ENCODE results near the gene OBSCN. TPM values are rescaled to one million over a fixed set of nuclear protein-coding genes. Genes with fewer than 3 reads are reported as not detected.

OBSCN gene
- total RNA-seq, 1 donor from 2014 or later, result 17.5 TPM

DNA sequence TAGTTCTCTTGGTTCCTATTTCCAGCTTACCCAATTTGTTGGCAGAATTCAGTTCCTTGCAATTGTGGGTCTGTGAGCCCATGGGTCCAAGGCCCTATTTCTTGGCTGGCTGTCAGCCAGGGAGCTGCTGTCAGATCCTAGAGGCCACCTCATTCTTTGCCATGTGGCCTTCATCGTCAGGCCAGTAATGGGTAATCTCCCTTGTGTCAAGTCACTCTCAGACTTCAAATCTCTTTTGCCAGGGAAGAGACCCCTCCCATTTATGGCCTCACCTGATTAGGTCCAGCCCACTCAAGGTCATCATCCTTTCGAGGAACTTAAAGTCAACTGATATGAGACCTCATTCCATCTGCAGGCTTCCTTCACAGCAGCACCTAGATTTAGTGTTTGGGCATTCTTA is 17.9 kb downstream of the OBSCN start:
- no peaks in the 10 kb centered on the region for H3K27me3 Mint-ChIP-seq (ENCODE audit: low read depth, unreplicated experiment)
- H3K36me3 Mint-ChIP-seq (ENCODE audit: low read depth, unreplicated experiment), result peaks cover 32% of the 10 kb centered on the region
- H3K9me3 Mint-ChIP-seq (ENCODE audit: unreplicated experiment), result peaks cover 9% of the 10 kb centered on the region
- DNase-seq (ENCODE audit: low read depth), result no peak
- Histone ChIP-seq H3K27me3 (ENCODE audit: insufficient read depth, low read length) (no peaks in the 10 kb centered on the region), H3K4me1 (ENCODE audit: insufficient read depth, low read length) (peaks cover 13% of the 10 kb centered on the region), H3K79me2 (ENCODE audit: insufficient read depth, low read length) (no peaks in the 10 kb centered on the region), H2AFZ (ENCODE audit: low read depth, low read length) (no peak overlapping the region), H3K27ac (ENCODE audit: low read depth, low read length) (no peak overlapping the region), H3K36me3 (ENCODE audit: insufficient read depth, low read length) (no peaks in the 10 kb centered on the region), H4K20me1 (ENCODE audit: insufficient read depth, low read length) (no peaks in the 10 kb centered on the region), H3K9ac (ENCODE audit: low read length) (no peak overlapping the region), H3K9me3 (ENCODE audit: insufficient read depth, low read depth, low read length) (peaks cover 8% of the 10 kb centered on the region), H3K4me2 (ENCODE audit: low read length) (no peak overlapping the region), H3K4me3 (ENCODE audit: insufficient read depth, low read depth, low read length) (no peak overlapping the region)
- H3K4me1 Mint-ChIP-seq (ENCODE audit: low read depth, unreplicated experiment), result peaks cover 9% of the 10 kb centered on the region
- no peak overlapping the region for H3K4me3 Mint-ChIP-seq (ENCODE audit: unreplicated experiment)
- FAIRE-seq, result no peak
- H3K27ac Mint-ChIP-seq (ENCODE audit: unreplicated experiment), result no peak overlapping the region
- TF ChIP-seq EZH2 (IDR thresholded peaks at IDR 0.05; ENCODE audit: insufficient read depth, low read length) (no peak), CTCF (IDR thresholded peaks at IDR 0.05; ENCODE audit: insufficient read depth, low read depth, low read length) (no peak)

GRCh38 chr1:228226141-228226874 is 18.5 kb downstream of the OBSCN start:
- peaks cover 9% of the 10 kb centered on the region for H3K4me1 Mint-ChIP-seq (ENCODE audit: low read depth, unreplicated experiment)
- no peaks in the 10 kb centered on the region for H3K27me3 Mint-ChIP-seq (ENCODE audit: low read depth, unreplicated experiment)
- peak overlapping the region; percentile 47 for H3K27ac Mint-ChIP-seq (ENCODE audit: unreplicated experiment)
- Histone ChIP-seq H3K4me3 (ENCODE audit: insufficient read depth, low read depth, low read length) (no peak overlapping the region), H3K9ac (ENCODE audit: low read length) (no peak overlapping the region), H4K20me1 (ENCODE audit: insufficient read depth, low read length) (no peaks in the 10 kb centered on the region), H3K36me3 (ENCODE audit: insufficient read depth, low read length) (no peaks in the 10 kb centered on the region), H3K79me2 (ENCODE audit: insufficient read depth, low read length) (no peaks in the 10 kb centered on the region), H3K9me3 (ENCODE audit: insufficient read depth, low read depth, low read length) (peaks cover 8% of the 10 kb centered on the region), H3K27ac (ENCODE audit: low read depth, low read length) (no peak overlapping the region), H3K4me2 (ENCODE audit: low read length) (no peak overlapping the region), H2AFZ (ENCODE audit: low read depth, low read length) (no peak overlapping the region), H3K27me3 (ENCODE audit: insufficient read depth, low read length) (no peaks in the 10 kb centered on the region), H3K4me1 (ENCODE audit: insufficient read depth, low read length) (peaks cover 13% of the 10 kb centered on the region)
- DNase-seq (ENCODE audit: low read depth) (no peak), FAIRE-seq (no peak)
- TF ChIP-seq EZH2 (IDR thresholded peaks at IDR 0.05; ENCODE audit: insufficient read depth, low read length), result no peak
- no peak for TF ChIP-seq CTCF (IDR thresholded peaks at IDR 0.05; ENCODE audit: insufficient read depth, low read depth, low read length)
- H3K9me3 Mint-ChIP-seq (ENCODE audit: unreplicated experiment), result peaks cover 9% of the 10 kb centered on the region
- H3K4me3 Mint-ChIP-seq (ENCODE audit: unreplicated experiment), result no peak overlapping the region
- peaks cover 32% of the 10 kb centered on the region for H3K36me3 Mint-ChIP-seq (ENCODE audit: low read depth, unreplicated experiment)
